Right lung (tissue), 5 donors: Measurements from ENCODE around the gene BNIPL. TPM values are rescaled to one million over a fixed set of nuclear protein-coding genes. Genes with fewer than 3 reads are reported as not detected.

Experiments
- DNase-seq, 2 donors: peaks; one replicate each; pipeline ENCODE4 v3.0.0-alpha.2; 2013
- polyA plus RNA-seq, 5 donors: library from polyadenylated mRNA; unstranded; fragments of 120-200 nt; gene quantifications; one replicate each; pipeline versions ENCODE4 v1.2.1 to v1.2.3, GENCODE V29; 2013; ENCODE audit warnings: inconsistent platforms in 1 of 5, low replicate concordance in 1 of 5; ENCODE audit not compliant: insufficient read length in 5 of 5, insufficient read depth in 1 of 5

BNIPL gene
- polyA plus RNA-seq, 5 donors: 5.9 to 11.1 (median 8.6) TPM

- peak; percentile 64 to 68 for DNase-seq
Observed at GRCh38 chr1:151058692-151059091, 22.3 kb downstream of the BNIPL start.

- peak; percentile 88 to 89 for DNase-seq
Observed at GRCh38 chr1:151059109-151060006, 23.0 kb downstream of the BNIPL start, which contains the start of gene CDC42SE1. Gene CDC42SE1, minus strand, starts transcription at chr1:151059622. Its CDS starts 3,892 bp downstream, at chr1:151055730.

DNA sequence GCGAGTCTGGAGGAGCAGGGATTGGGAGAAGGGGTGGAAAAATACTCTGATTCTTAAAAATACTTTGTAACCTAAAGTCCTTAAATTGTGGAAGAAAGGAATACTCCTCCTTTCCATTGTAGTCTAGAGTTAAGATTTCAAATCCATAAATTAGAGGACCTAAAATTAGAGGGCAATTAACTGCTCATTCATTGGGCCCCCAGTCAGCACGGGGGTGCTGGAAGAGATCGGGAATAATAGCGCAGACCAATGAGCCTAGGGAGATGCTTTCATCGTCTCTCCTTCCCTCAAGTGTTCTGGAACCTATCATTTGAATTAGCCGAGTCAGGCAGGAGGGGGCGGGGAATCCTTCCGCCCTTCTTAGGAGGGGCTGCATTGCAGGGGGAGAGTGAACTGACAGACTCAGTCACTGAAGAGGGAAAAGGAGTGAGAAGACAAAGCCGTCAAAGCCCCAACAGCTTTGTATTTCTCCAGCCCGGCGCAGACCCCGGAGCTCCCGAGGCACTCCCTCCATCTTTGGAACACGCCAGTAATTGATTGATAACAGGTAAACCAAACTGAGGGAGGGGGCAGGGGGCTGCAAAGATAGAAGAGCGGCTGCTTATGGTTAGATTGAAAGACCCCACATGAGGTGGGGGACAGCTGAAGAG, 23.7 kb downstream of the BNIPL start, which contains the start of gene MLLT11:
TSS of gene MLLT11 (plus strand) at position 391 of the 650 bp plus-strand sequence. CDS start 6,828 bp downstream, outside the sequence.
- peak; percentile 75 to 79 for DNase-seq

- no peak for DNase-seq
Observed at GRCh38 chr1:151060657-151061421, 24.5 kb downstream of the BNIPL start.

GRCh38 chr1:151061704-151062103, 25.3 kb downstream of the BNIPL start:
- no peak for DNase-seq

DNA sequence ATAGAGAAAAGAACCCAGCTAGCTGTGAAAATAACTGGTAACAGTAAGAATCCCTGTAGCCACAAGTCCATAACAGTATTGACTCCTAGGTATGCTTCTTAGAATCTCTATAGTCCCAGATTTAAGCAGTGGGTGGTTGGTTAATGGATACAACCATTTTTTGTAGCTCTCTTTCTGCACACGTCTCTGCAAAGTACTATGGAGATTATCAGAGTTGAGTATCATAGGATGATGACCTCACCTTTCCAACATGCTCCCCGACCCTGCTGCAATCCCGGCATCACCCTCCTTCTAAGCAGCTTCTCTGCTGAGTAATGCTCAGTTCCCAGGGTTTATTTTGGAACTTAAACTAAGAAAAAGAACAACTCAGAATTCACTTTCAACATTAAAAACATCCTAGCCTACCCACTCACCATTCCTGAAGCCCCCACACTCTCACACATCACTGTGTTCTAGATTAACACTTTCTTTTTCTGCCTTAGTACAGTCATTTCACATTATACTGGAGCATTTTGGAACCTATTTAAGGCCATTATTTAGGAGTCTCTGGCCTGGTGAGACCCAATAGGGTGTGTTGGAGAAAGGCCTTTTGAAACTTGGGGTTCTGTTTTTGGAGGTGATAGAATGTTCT, 26.5 kb downstream of the BNIPL start:
- DNase-seq: no peak

- no peak for DNase-seq
Observed at GRCh38 chr1:151065089-151065645, 28.8 kb downstream of the BNIPL start.

- no peak for DNase-seq
Observed at GRCh38 chr1:151067185-151067584, 30.8 kb downstream of the BNIPL start.

DNA sequence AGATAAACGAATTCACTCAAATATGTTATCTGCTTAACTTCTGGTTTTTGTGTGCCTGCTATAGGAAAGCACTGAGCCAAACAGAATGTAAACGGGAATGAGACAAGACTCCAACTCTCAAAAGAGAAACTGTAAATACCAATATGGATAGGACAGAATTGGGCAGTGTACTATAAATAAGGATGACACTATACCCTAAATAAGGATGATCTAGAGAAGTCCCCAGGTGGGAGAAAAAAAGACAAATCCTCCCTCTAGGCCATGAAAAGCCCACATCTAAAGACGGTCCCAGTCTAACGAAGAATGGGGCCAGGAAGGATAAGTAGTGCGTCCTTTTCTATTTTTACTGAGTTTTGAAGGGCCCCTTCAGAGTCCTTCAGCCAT, 32.7 kb downstream of the BNIPL start:
- no peak for DNase-seq

DNA sequence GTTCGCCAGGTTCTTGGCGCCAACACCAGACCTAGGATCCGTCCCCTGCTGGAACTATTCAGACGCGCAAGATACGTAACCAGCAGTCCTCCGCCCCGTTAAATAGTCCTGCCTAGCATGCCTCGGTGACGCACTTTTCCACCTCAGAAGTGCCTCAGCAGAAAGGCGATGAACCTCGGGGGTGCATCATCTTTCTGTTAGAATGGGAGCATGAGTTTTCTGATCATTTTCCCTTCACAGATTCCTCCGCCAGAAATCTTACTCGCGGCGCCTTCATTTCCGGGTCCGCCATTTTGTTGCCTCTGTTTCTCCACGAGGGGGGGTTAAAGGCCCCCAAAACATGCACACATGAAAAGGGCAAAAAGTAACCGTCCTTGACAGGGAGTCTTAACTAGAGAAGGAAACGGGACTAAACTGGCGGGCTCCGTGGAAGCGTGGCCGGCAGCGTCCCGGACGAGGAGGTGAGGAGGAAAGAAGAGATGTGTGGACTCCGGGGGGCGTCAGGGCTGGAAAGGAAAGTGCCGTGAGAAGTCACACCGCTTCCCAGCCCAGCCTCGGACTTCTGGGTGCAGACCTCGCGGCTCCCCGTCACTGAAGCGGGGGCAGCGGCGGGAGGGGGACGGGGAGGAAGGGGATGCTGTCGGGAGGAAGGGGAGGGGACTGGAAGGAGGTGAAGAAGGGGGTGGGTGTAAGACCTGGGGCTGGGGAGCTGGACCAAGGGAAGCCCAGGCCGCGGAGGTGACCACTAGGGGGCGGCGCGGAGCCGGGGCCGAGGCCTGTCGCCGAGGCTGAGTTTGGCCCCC, 34.3 kb downstream of the BNIPL start, which contains the start of gene GABPB2:
TSS of gene GABPB2 (plus strand) at position 288 of the 803 bp plus-strand sequence. CDS start 17,429 bp downstream, outside the sequence.
- DNase-seq: peak; percentile 96 to 97

DNA sequence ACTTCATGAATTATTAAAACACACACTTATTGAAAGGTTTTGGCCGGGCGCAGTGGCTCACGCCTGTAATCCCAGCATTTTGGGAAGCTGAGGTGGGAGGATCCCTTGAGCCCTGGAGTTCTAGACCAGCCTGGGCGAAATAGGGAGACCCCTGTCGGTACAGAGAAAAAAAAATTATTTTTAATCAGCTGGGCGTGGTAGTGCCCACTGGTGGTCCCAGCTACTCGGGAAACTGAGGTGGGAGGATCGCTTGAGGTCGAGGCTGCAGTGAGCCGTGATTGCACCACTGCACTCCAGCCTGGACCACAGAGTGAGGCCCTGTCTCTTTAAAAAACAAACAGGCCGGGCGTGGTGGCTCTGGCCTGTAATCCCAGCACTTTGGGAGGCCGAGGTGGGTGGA, 35.8 kb downstream of the BNIPL start:
- no peak for DNase-seq

GRCh38 chr1:151085953-151086559, 49.7 kb downstream of the BNIPL start:
- DNase-seq: no peak

Other genes starting within 250 kb of the BNIPL start
- gene CTSK, start 228.3 kb upstream of the BNIPL start, polyA plus RNA-seq: 10 to 100 TPM; 27.4 to 49.2 (median 35.3) TPM
- 10 to 100 TPM; 62.5 to 88.0 (median 78.2) TPM for gene ARNT, start 160.0 kb upstream of the BNIPL start, polyA plus RNA-seq
- under 1 TPM in 1 of 5 donors, not detected in 4; 0.13 TPM for gene CTXND2, start 149.4 kb upstream of the BNIPL start, polyA plus RNA-seq
- 100 to 1,000 TPM in 1 of 5 donors, 10 to 100 TPM in 4; 67.5 to 102 (median 83.8) TPM for gene SETDB1, start 110.2 kb upstream of the BNIPL start, polyA plus RNA-seq
- 100 to 1,000 TPM; 232 to 283 (median 242) TPM for gene CERS2, start 61.8 kb upstream of the BNIPL start, polyA plus RNA-seq
- 1 to 10 TPM; 7.7 to 9.7 (median 8.6) TPM for gene ANXA9, start 54.3 kb upstream of the BNIPL start, polyA plus RNA-seq
- gene MINDY1, start 29.7 kb upstream of the BNIPL start, polyA plus RNA-seq: 10 to 100 TPM; 32.3 to 46.9 (median 42.6) TPM
- 10 to 100 TPM; 33.2 to 44.5 (median 40.8) TPM for gene PRUNE1, start 28.1 kb upstream of the BNIPL start, polyA plus RNA-seq
- 10 to 100 TPM in 4 of 5 donors, 1 to 10 TPM in 1; 9.4 to 11.6 (median 11.0) TPM for gene C1orf56, start 11.2 kb downstream of the BNIPL start, polyA plus RNA-seq
- gene CDC42SE1, start 23.0 kb downstream of the BNIPL start, polyA plus RNA-seq: 100 to 1,000 TPM; 108 to 125 (median 114) TPM
- gene MLLT11, start 23.8 kb downstream of the BNIPL start, polyA plus RNA-seq: 10 to 100 TPM; 19.8 to 24.2 (median 23.2) TPM
- gene GABPB2, start 34.2 kb downstream of the BNIPL start, polyA plus RNA-seq: 10 to 100 TPM in 4 of 5 donors, 1 to 10 TPM in 1; 8.2 to 13.5 (median 10.9) TPM
- 10 to 100 TPM; 21.8 to 27.0 (median 25.1) TPM for gene SEMA6C, start 110.0 kb downstream of the BNIPL start, polyA plus RNA-seq
- 1 to 10 TPM; 1.9 to 2.8 (median 2.5) TPM for gene TNFAIP8L2, start 120.1 kb downstream of the BNIPL start, polyA plus RNA-seq
- gene LYSMD1, start 129.3 kb downstream of the BNIPL start, polyA plus RNA-seq: 10 to 100 TPM; 15.7 to 18.6 (median 15.8) TPM
- 10 to 100 TPM; 34.8 to 41.0 (median 39.2) TPM for gene SCNM1, start 129.6 kb downstream of the BNIPL start, polyA plus RNA-seq
- gene TMOD4, start 139.4 kb downstream of the BNIPL start, polyA plus RNA-seq: 1 to 10 TPM; 1.1 to 3.2 (median 1.7) TPM
- gene VPS72, start 153.6 kb downstream of the BNIPL start, polyA plus RNA-seq: 10 to 100 TPM; 56.3 to 68.0 (median 64.0) TPM
- 10 to 100 TPM; 61.2 to 66.1 (median 62.2) TPM for gene PIP5K1A, start 162.0 kb downstream of the BNIPL start, polyA plus RNA-seq
- gene PSMD4, start 218.1 kb downstream of the BNIPL start, polyA plus RNA-seq: 100 to 1,000 TPM; 135 to 163 (median 145) TPM
- gene ZNF687, start 245.7 kb downstream of the BNIPL start, polyA plus RNA-seq: 10 to 100 TPM; 15.2 to 19.8 (median 16.1) TPM